A204.1 (cell line): ENCODE data around the gene ILDR2.
"Not testable (repeated sequence)": the region's sequence is repeated elsewhere in the genome, so short reads cannot be mapped to it uniquely, and the experiment has no call there.

Source experiments
- FAIRE-seq: peaks from 2 replicates; lab custom pipeline; 2012; peaks lifted over from hg19 to GRCh38; lab: Jason Lieb, UNC

ILDR2 gene

DNA sequence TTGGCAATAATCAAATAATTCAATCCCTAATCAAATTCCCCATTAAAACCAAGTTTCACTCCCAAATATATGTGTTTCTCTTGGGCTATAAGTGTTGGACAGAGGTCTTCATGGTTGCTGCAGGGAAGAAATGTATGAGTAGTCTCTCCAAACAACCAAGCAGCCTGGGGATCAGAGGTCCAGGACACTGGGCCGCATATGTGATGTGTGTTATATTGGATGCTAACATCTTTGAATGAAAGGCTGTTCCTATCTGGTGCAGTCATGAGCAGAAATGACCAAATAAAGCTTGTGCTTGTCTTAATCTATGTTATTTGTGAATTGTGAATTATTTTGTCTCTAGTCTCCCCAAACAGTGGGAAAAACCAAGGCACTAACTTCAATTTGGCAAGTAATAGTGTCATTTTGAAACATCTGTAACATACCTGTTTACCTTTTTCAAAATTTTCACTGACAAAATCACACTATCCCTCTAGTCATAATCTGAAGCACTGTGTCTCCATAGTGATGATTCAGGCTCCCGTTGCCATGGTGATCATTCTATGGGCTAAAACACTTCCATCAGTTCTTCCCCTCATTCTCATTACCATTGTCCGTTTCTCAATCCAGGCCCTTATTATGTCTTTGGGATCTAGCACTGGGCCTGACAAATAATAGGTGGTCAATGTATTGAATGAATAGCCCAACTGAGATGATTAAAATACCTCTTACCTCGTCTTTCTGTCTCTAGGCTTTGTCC, 86.8 kb downstream of the ILDR2 start:
- no peak for FAIRE-seq

DNA sequence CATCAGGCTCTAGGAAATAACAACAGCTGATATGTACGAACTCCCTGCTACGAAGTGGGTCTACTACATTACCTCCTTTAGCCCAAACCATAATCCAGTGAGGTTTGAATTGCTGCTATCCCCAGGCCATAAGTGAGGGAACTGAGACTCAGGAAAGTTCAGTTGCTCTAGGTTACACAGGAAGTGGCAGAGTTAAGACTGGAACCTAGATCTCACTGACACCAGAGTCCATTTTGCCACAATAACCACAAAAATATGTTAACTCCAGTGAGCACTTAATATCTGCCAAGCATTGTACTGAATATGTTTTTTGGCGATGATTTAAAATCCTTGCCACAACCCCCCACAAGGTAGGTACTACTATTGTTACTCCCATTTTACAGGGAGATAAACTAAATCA, 90.4 kb downstream of the ILDR2 start:
- no peak for FAIRE-seq

DNA sequence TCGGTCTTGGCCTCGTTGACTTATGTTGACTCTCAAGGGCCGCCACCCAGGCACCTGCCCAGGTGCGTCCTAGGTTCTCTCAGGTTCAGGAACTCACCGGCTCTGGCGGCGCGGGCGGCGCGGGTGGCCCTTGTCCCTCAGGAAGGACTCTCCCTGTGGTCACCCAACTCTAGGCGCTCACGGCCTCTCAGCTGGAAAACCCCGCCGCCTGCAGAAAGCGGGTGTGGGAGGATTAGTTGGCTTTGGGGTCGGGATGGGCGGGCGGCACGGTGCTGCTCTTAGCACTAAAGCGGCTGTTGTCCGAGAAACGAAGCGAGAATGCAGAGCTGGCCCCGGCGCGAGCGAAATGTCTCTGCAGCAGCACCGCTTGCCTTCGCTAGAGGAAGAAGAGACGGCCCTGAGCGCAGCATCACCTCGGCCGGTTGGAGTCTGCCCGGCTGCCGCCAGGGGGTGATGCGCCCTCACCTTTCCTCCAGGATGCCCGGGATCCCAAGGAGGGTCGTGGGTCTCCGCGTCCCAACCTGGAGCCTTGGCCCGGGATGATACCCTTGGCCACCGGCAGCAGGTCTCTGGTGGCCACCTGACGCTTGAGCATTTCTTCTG, 91.2 kb downstream of the ILDR2 start:
- no peak for FAIRE-seq

DNA sequence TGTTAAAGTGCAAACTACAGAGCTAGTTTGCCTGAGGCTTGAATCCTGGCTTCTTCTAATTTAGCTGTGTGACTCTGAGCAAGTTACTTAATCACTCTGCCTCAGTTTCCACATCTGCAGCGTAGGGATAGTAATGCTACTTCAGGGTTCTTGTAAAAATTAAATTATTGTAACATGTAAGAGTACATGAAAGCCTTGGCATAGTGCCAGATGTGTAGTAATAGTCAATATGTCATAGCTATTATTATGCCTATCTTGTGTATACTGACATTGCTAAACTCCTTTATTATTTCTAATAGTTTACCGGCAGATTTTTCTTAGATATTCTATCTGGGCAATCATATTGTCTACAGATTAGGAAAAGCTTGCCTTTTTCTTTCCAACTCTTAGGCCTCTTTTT, 92.4 kb downstream of the ILDR2 start:
- FAIRE-seq, result no peak

DNA sequence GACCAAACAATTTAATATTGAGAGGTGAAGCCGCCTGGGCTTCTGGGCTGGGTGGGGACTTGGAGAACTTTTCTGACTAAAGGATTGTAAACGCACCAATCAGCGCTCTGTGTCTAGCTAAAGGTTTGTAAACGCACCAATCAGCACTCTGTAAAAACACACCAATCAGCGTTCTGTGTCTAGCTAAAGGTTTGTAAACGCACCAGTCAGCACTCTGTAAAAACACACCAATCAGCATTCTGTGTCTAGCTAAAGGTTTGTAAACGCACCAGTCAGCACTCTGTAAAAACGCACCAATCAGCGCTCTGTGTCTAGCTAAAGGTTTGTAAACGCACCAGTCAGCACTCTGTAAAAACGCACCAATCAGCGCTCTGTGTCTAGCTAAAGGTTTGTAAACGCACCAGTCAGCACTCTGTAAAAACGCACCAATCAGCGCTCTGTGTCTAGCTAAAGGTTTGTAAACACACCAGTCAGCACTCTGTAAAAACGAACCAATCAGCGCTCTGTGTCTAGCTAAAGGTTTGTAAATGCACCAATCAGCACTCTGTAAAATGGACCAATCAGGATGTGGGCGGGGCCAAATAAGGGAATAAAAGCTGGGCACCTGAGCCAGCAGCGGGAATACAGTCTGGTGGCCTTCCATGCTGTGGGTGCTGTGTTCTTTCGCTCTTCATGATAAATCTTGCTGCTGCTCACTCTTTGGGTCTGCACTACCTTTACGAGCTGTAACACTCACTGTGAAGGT, 97.0 kb downstream of the ILDR2 start:
- FAIRE-seq, result not testable (repeated sequence)

DNA sequence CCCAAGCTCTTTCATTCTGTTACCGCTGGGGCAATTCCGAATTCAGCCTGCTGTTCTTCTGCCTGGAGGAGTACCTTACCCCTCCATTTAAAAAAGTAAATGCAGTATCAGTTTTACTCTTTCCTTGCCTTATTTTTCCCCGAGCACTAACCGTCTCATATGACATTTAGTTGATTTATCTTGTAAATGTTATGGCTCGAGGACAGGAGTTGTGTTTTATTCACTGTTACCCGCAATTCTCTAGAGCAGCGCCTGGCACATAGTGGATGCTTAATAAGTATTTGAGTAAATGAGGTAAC, 98.9 kb downstream of the ILDR2 start:
- FAIRE-seq, result no peak

DNA sequence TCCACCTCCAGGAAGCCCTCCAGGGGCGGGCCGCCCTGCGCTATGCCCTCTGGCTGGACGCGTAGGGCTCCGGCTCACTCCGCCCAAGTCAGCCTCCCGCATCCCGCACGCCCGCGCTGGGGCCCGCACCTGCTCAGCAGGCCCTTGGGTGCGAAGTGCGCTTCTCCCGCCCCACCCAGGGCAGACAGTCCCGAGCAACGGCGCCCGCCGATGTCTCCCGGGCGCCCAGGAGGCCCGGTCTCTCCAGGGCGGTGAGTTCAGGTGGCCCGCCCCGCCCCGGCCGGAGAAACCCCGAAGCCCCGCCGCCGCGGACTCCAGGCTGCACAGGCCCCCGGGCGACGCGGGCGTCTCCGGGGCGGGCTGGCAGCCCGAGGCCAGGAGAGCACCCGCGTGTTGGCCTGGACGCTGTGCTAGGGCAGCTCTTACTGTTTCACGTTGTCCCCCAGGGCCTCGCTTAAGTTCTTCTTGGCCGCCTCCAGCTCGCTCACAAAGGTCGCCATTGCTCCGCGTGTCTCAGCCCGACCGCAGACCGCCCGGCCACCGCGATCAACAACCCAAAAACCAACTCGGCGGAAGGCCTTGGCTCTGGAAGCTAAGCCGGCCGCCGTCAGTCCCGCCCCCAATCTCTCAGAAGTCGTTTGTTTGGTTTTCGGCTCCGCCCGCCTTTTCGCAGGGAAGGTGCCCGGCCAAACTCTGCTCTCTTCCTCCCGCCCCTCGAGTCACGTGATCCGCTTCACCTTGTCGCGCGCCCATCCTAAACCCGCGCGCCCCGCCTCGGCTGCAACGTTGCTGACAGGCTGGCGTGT, 99.4 kb downstream of the ILDR2 start, which contains the start of gene TADA1:
TSS of gene TADA1 (minus strand) at position 531 of the 806 bp plus-strand sequence. CDS start at position 500, 31 bp downstream.
- peak; percentile 98 for FAIRE-seq

DNA sequence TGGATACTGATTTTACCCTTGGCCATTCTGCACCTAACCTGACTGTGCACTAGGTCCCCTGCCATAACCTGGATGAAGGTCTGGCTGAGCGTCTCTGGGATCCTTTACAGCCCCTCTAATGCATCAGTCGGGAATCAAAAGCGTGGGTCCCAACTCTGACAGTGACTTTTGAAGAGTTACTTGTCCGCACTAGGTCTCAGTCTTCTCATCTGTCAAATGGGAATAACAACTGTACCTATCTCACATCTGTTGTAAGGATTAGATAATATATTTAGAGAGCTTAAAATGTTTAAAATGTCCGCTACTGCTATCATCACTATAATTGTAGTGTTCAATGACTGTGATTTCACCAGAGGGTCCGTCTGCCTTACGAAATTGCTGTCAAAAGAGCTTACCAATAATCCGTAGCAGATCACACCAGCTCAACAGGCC, 100.0 kb downstream of the ILDR2 start:
- no peak for FAIRE-seq

DNA sequence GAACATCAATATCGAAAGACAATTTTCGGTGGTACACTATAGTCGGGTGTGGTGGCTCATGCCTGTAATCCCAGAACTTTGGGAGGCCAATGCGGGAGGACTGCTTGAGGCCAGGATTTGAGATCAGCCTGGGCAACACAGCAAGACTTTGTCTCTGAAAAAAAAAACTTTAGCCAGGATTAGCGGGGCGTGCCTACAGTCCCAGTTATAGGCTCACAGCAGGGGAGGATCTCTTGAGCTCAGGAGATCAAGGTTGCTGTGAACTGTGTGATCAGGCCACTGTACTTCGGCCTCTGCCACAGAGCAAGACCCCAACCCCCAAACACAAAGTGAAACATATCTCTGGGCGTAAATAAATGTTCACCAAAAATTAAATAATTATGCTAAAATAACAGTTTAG, 100.9 kb downstream of the ILDR2 start:
- no peak for FAIRE-seq

DNA sequence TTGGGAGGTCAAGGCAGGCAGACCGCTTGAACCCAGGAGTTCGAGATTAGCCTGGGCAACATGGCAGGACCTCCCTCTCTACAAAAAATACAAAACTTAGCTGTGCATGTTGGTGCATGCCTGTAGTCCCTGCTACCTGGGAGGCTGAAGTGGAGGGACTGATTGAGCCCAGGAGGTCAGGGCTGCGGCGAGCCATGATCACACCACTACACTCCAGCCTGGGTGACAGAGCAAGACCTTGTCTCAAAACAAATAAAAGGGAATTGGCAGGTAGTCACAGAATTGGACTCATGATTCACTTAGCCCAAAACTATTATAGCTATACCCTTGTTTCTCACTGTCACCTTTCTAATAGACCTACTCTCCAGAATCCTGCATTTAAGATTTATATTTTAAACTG, 104.8 kb downstream of the ILDR2 start:
- FAIRE-seq, result no peak

DNA sequence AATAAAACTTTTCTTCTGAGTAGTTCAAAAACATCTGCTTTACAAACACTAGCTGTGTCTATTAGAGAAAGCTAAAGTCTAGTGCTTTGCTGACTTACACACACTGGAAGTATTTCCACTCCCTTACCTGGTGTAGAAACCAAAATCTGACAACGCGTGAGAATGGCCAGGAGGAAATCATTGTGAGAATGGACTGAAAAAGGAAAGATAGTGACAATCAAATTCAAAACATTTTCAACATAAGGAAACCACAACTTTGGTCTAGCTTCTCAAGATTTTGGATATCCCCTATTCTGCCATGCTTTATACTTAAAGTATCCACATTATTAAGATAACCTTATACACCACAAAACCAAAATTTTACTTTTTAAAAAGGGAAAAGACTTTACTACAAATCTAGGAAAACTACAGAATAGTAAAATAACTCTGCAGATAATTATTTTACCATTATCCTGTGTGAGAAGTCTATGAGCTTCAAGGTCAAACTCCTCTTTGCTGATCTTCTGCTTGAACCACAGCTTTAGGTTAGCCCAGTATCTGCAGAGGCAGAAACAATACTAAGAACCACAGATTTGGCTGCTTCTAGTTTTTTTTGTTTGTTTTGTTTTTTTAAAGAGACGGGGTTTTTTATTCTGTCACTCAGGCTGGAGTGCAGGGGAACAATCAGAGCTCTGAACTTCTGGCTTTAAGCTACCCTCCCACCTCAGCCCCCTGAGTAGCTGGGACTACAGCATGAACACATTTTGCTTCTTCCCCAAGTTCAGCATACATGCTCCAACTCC, 105.8 kb downstream of the ILDR2 start:
- no peak for FAIRE-seq

DNA sequence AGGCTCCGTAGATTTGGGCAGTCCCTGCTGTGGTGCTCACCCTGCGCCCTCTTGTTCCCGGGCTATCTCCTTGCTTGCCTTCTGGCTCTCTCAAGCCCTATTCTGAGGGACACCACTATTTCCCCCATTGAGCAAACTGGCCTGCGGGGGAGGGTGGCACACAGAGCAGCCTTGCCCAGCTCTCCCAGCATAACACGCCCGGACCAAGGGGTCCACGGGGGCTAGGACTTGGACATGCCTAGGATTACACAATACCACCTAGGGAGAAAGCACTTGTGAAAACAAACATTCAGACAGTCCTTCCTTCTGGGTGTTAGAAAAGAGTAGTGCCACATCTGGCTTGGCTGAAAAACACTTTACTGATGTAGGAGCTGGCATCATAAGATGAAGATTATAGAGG, 106.7 kb downstream of the ILDR2 start:
- FAIRE-seq, result no peak

DNA sequence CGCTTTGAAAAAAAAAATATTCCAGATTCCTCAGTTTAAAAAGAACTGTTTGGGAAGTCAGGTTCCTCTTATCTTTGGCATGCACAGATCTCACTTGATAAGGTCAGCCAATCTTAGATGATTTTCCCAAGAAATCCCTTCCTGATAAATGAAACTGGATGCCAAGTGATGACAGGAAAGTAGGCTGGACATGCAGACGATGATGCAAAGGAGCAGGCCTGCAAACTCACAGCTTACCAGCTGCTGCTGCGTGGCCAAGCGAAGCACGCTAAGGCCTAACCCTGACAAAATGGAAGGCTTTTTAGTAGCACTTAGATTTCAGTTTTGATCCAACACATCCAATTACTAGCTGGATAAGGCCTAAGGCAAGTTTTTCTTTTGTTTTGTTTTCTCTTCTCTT, 109.4 kb downstream of the ILDR2 start:
- FAIRE-seq, result no peak

DNA sequence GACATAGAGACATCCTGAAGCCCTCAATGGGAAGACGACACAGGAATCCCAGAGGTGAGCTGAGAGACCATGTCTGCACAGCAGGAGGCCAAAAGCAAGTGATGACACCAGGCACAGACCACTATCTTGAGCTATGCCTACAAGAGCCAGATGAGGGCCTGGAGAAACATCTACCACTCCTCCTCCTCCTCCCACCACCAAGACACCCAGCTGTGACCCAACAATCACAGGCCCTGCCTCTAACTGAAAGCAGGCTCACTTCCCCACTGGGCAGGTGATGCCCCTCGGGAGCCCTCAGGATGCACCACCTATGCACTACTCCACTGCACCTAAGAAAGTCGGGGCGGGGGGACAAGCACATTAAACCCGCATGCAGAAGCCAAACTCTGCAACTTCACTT, 115.7 kb downstream of the ILDR2 start:
- no peak for FAIRE-seq

DNA sequence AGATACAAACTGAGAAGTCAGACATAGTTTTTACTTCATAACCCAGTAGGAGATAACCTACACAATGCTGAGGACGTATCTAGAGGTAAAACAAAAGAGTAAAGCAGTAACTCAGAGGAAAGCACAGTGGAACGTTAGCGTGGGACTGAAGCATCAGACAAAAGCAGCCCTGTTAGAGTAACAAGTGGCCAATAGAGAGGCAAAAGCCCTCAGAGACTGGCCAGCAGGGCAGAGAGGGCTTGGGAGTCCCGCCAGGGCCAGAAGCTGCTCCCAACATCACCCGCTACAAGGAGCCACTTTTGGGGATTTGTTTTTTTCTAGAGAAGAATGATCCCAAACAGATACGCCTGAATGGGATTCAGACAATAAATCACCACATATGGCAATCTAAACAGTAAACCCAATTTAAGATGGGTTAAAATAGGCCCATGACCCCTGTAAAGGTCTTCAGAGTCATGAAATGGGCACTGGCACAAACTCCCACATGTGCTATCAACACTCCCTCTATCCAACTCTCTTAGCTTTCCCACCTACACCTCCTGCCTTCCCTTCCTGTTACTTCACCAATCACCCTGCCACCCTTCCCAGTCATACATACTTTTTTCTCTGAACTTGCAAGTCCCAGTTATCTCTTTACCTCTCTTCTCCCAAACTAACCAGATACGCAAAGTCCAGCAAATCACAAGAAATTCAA, 116.5 kb downstream of the ILDR2 start:
- FAIRE-seq, result no peak
